Suppressor macrophage treated with lipopolysaccharide for 4 hours (primary cell): ENCODE measurements around the gene EDEM2.
"Not testable (repeated sequence)": the region's sequence is repeated elsewhere in the genome, so short reads cannot be mapped to it uniquely, and the experiment has no call there.

ENCODE experiments used
- DNase-seq: peaks from one replicate; pipeline ENCODE4 v3.0.0-alpha.2; 2020

The EDEM2 gene

GRCh38 chr20:35168701-35169409, 21.7 kb upstream of the EDEM2 start:
- not testable (repeated sequence) for DNase-seq

GRCh38 chr20:35167787-35168186, 20.7 kb upstream of the EDEM2 start:
- DNase-seq, result no peak

GRCh38 chr20:35166242-35166830, 19.2 kb upstream of the EDEM2 start:
- no peak for DNase-seq

GRCh38 chr20:35165221-35166185, 18.4 kb upstream of the EDEM2 start:
- no peak for DNase-seq

GRCh38 chr20:35164531-35164930, 17.4 kb upstream of the EDEM2 start:
- not testable (repeated sequence) for DNase-seq

- not testable (repeated sequence) for DNase-seq
Observed at GRCh38 chr20:35160341-35160740, 13.2 kb upstream of the EDEM2 start.

- DNase-seq, result no peak
Observed at GRCh38 chr20:35156978-35157377, 9.8 kb upstream of the EDEM2 start.

GRCh38 chr20:35155936-35156335, 8.8 kb upstream of the EDEM2 start:
- DNase-seq, result no peak

GRCh38 chr20:35151736-35152135, 4.6 kb upstream of the EDEM2 start:
- no peak for DNase-seq

- DNase-seq, result no peak
Observed at GRCh38 chr20:35150846-35151579, 3.9 kb upstream of the EDEM2 start.

- peak; percentile 64 for DNase-seq
Observed at GRCh38 chr20:35147575-35148071, 487 bp upstream of the EDEM2 start.

GRCh38 chr20:35146299-35146919, 727 bp downstream of the EDEM2 start:
- peak; percentile 21 for DNase-seq

- peak; percentile 43 for DNase-seq
Observed at GRCh38 chr20:35145141-35145564, 2.0 kb downstream of the EDEM2 start.

- DNase-seq, result peak; percentile 85
Observed at GRCh38 chr20:35144694-35145093, 2.4 kb downstream of the EDEM2 start.

- DNase-seq, result peak; percentile 40
Observed at GRCh38 chr20:35135867-35136586, 11.1 kb downstream of the EDEM2 start.

GRCh38 chr20:35134880-35135279, 12.3 kb downstream of the EDEM2 start:
- no peak for DNase-seq

- no peak for DNase-seq
Observed at GRCh38 chr20:35134472-35134871, 12.7 kb downstream of the EDEM2 start.

- DNase-seq, result no peak
Observed at GRCh38 chr20:35133735-35134134, 13.4 kb downstream of the EDEM2 start.

GRCh38 chr20:35133031-35133430, 14.1 kb downstream of the EDEM2 start:
- DNase-seq, result no peak

GRCh38 chr20:35131934-35132333, 15.2 kb downstream of the EDEM2 start:
- no peak for DNase-seq

GRCh38 chr20:35129647-35130069, 17.5 kb downstream of the EDEM2 start:
- peak; percentile 62 for DNase-seq
